GM20431 (cell line): ENCODE data around the gene ILK.

Experiments
- in situ Hi-C: fragments of 300-500 bp; cut with MseI, MboI; formaldehyde crosslinking; loops from one replicate; pipeline ENCODE4 v1.15.0; 2020; ENCODE audit warnings: low sequenced_read_pairs; ENCODE audit not compliant: unreplicated experiment

The ILK gene

GRCh38 chr11:6617315-6617781 is 13.8 kb downstream of the ILK start:
- in situ Hi-C loops, result no loop called here

- in situ Hi-C loops, result no loop called here
Measured at GRCh38 chr11:6618117-6619003, 14.8 kb downstream of the ILK start.

GRCh38 chr11:6619004-6619745 is 15.6 kb downstream of the ILK start, which contains the start of gene TPP1:
TSS of gene TPP1 (minus strand) at chr11:6619422. CDS start at chr11:6619400, 22 bp downstream.
- in situ Hi-C loops, result no loop called here

- in situ Hi-C loops, result no loop called here
Measured at GRCh38 chr11:6620636-6621035, 17.1 kb downstream of the ILK start.

- in situ Hi-C loops, result no loop called here
Measured at GRCh38 chr11:6621711-6622211, 18.2 kb downstream of the ILK start.

GRCh38 chr11:6622261-6623171 is 18.9 kb downstream of the ILK start:
- in situ Hi-C loops, result no loop called here

GRCh38 chr11:6623391-6624363 is 20.1 kb downstream of the ILK start:
- in situ Hi-C loops, result no loop called here

- in situ Hi-C loops, result no loop called here
Measured at GRCh38 chr11:6625156-6625831, 21.7 kb downstream of the ILK start.

- in situ Hi-C loops, result no loop called here
Measured at GRCh38 chr11:6625832-6626420, 22.4 kb downstream of the ILK start.

GRCh38 chr11:6626971-6627761 is 23.6 kb downstream of the ILK start:
- in situ Hi-C loops, result no loop called here

GRCh38 chr11:6627762-6628241 is 24.2 kb downstream of the ILK start:
- in situ Hi-C loops, result no loop called here

GRCh38 chr11:6628526-6628925 is 25.0 kb downstream of the ILK start:
- in situ Hi-C loops, result no loop called here

GRCh38 chr11:6629573-6629891 is 26.0 kb downstream of the ILK start:
- in situ Hi-C loops, result no loop called here

GRCh38 chr11:6629892-6630631 is 26.5 kb downstream of the ILK start:
- in situ Hi-C loops, result no loop called here

GRCh38 chr11:6630632-6631291 is 27.2 kb downstream of the ILK start:
- in situ Hi-C loops, result no loop called here

GRCh38 chr11:6631361-6631890 is 27.9 kb downstream of the ILK start:
- in situ Hi-C loops, result no loop called here
